ENCODE measurements around the gene SYT12. TPM values are rescaled to one million over a fixed set of nuclear protein-coding genes. Genes with fewer than 3 reads are reported as not detected.

Gene SYT12
- total and polyA plus RNA-seq, 9 of the 15 experiments (the other 6 are each of a cell fraction or from before 2014, with no cell fraction given) = 0.03 to 0.11 (median 0.03) TPM; not detected in 4

DNA sequence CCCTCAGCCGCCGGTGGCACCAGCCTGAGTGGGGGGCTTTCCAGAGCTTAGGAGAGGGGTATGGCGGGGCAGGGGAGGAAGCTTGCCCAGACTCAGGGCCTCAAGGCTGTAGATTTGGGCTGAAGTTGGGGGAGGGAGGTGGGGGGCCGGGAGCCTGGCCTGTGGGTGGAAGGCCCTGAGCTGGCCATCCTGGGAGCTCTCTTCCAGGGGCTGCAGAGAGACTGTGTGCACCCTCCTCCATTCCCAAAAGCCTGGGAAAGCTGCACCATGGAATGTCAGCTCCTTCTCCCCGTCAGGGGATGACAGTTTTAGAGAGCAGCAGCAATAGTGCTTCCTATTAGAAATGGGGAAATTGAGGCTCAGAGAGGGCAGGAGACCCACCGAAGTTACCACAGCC, 1.0 kb downstream of the SYT12 start:
- Histone ChIP-seq H3K27ac (ENCODE audit: extremely low read depth, low read depth, low read length) (no peak overlapping the region), H3K27me3 (ENCODE audit: control insufficient read depth in 2 of 2, insufficient read depth in 2 of 2, low read length in 2 of 2) (peaks cover 6 to 23% of the 10 kb centered on the region in 2 experiments; a peak in 3 of 5 replicates), H2AFZ (ENCODE audit: low read depth, low read length) (no peak overlapping the region), H3K4me1 (replicated peaks in 1 of 2; ENCODE audit: control insufficient read depth in 2 of 2, insufficient read depth in 2 of 2, low read length in 2 of 2) (peaks cover 0 to 23% of the 10 kb centered on the region in 2 experiments; a peak in 2 of 5 replicates), H3K9me3 (replicated peaks; ENCODE audit: control insufficient read depth, insufficient read depth, low read depth, low read length) (no peaks in the 10 kb centered on the region), H3K4me2 (ENCODE audit: insufficient read depth, low read length) (no peak overlapping the region), H4K20me1 (replicated peaks; ENCODE audit: control insufficient read depth, insufficient read depth, low read length) (no peaks in the 10 kb centered on the region), H3K9me1 (ENCODE audit: control insufficient read depth, insufficient read depth, low read length) (no peaks in the 10 kb centered on the region), H3K36me3 (ENCODE audit: control insufficient read depth, insufficient read depth, low read length) (no peaks in the 10 kb centered on the region), H3K4me3 (no peak overlapping the region), H3K9ac (ENCODE audit: insufficient read depth in 1 of 2, low read depth in 2 of 2, low read length in 2 of 2) (no peak overlapping the region), H3K79me2 (ENCODE audit: control insufficient read depth, insufficient read depth, low read length) (no peaks in the 10 kb centered on the region)
- intact Hi-C loops (cut with micrococcal nuclease) = no loop called here
- no peak for DNase-seq (ENCODE audit: extremely low read depth in 1 of 4, low spot score in 3 of 4)
- in situ Hi-C loops (cut with MboI) = no loop called here
- WGBS (ENCODE audit: insufficient coverage, low coverage, missing lambda C conversion rate) = 33% methylated on average over 5 of the region's 6 CpGs
- ChIA-PET CTCF (ENCODE audit: low intra/inter-chr PET ratio) (no interaction called here), POLR2A (interaction anchor here (0.6 to 1.1 kb wide), 3 partner anchors 9 to 18 kb away, joined by 3 read pairs; no protein-coding TSS in a partner anchor)
- no peak for ATAC-seq
- BruUV-seq (replicated peaks) = no TSS peak
- TF ChIP-seq ZNF124 (CRISPR knock-in tag; IDR thresholded peaks at IDR 0.05) = no peak
- TF ChIP-seq PURB (CRISPR knock-in tag; IDR thresholded peaks at IDR 0.05; ENCODE audit: low read depth) = no peak
- no peak for TF ChIP-seq YY1 (IDR thresholded peaks at IDR 0.05; ENCODE audit: borderline replicate concordance in 1 of 3, control insufficient read depth in 1 of 3, extremely low read depth in 1 of 3, insufficient read depth in 3 of 3, insufficient read length in 1 of 3, insufficient replicate concordance in 2 of 3, low read depth in 1 of 3, low read length in 2 of 3)
- no peak for TF ChIP-seq ZBTB26 (CRISPR knock-in tag; IDR thresholded peaks at IDR 0.05)
- TF ChIP-seq, protein P1, sequence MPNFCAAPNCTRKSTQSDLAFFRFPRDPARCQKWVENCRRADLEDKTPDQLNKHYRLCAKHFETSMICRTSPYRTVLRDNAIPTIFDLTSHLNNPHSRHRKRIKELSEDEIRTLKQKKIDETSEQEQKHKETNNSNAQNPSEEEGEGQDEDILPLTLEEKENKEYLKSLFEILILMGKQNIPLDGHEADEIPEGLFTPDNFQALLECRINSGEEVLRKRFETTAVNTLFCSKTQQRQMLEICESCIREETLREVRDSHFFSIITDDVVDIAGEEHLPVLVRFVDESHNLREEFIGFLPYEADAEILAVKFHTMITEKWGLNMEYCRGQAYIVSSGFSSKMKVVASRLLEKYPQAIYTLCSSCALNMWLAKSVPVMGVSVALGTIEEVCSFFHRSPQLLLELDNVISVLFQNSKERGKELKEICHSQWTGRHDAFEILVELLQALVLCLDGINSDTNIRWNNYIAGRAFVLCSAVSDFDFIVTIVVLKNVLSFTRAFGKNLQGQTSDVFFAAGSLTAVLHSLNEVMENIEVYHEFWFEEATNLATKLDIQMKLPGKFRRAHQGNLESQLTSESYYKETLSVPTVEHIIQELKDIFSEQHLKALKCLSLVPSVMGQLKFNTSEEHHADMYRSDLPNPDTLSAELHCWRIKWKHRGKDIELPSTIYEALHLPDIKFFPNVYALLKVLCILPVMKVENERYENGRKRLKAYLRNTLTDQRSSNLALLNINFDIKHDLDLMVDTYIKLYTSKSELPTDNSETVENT (CRISPR knock-in tag; IDR thresholded peaks at IDR 0.05) = no peak
- TF ChIP-seq TGIF2 (CRISPR knock-in tag; IDR thresholded peaks at IDR 0.05) = no peak
- TF ChIP-seq HDAC3 (IDR thresholded peaks at IDR 0.05; ENCODE audit: borderline replicate concordance, partially characterized antibody) = no peak
- no peak for TF ChIP-seq SMAD3 (CRISPR knock-in tag; conservative IDR thresholded peaks at IDR 0.05)
- no peak for TF ChIP-seq HMBOX1 (IDR thresholded peaks at IDR 0.05)
- TF ChIP-seq KHSRP (IDR thresholded peaks at IDR 0.05) = no peak
- no peak for TF ChIP-seq ATF2 (CRISPR knock-in tag; IDR thresholded peaks at IDR 0.05)
- no peak for TF ChIP-seq ZFP1 (CRISPR knock-in tag; IDR thresholded peaks at IDR 0.05)
- FAIRE-seq = no peak

Measured in K562 (cell line).